ENCODE data around the gene CEP104. TPM values are rescaled to one million over a fixed set of nuclear protein-coding genes. Genes with fewer than 3 reads are reported as not detected.

Gene CEP104
- total RNA-seq, 1 experiment from 2014 or later = 50.8 TPM

DNA sequence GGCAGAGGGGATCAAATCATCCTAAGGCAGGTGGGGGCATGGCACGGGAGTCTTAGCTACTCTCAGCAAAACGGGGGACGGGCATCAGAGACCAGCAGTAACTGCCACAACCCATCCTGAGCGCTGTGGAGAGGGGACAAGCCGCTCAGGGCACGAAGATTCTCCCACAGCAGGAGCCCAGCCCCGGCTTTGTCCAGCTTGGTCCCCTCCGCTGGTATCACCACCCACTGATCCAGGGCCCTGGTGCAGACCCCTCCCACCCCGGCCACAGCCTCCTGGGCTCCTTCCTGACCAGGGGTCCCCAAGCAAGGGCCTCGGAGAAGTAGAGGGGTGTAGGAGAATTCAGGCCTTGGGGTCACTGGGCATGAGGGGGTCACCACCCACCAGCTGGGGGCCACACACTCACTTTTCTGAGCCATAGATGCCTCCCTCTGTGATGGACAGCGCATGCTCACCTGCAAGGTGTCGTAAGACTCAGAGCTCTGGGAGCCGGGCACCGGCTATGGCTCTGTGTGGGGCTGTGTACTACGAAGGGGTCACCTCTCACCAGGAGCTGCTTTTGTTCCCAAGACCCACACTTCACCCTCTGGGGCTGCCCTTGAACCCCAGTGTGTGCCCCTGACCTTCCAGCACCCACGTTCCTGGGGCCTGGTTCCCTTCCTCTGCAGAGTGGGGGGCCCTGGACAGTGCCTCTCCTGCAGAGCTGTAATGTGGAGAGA, 86.8 kb downstream of the CEP104 start:
- no peak for DNase-seq (ENCODE audit: low spot score)
- no peaks in the 10 kb centered on the region for H3K27me3 ChIP-seq (replicated peaks; ENCODE audit: insufficient read depth, low read depth, low read length, poor library complexity)
- intact Hi-C loops (cut with micrococcal nuclease; ENCODE audit: unreplicated experiment) = no loop called here
- H3K4me3 ChIP-seq (ENCODE audit: low read depth, low read length, poor library complexity, severe bottlenecking) = no peak overlapping the region
- ChIA-PET POLR2A (ENCODE audit: low non-redundant PET) (no interaction called here), CTCF (no interaction called here)
- no peak overlapping the region for H3K27ac ChIP-seq (ENCODE audit: low read depth, low read length, poor library complexity, severe bottlenecking)
- no peaks in the 10 kb centered on the region for H3K36me3 ChIP-seq (ENCODE audit: insufficient read depth, low read length, poor library complexity, severe bottlenecking)
- peaks cover 9% of the 10 kb centered on the region for H3K4me1 ChIP-seq (ENCODE audit: insufficient read depth, low read length, poor library complexity, severe bottlenecking)
- no TSS peak for BruUV-seq (replicated peaks)
- H3K9me3 ChIP-seq (ENCODE audit: low read depth, low read length, poor library complexity, severe bottlenecking) = no peaks in the 10 kb centered on the region
- no peak for TF ChIP-seq CTCF (conservative IDR thresholded peaks at IDR 0.05; ENCODE audit: low read depth, low read length)
- TF ChIP-seq EZH2 (IDR thresholded peaks at IDR 0.05; ENCODE audit: borderline replicate concordance, low read depth, low read length, poor library complexity, severe bottlenecking) = no peak

- CTCF ChIA-PET = no interaction called here
- no peak for DNase-seq (ENCODE audit: low spot score)
- no peaks in the 10 kb centered on the region for H3K36me3 ChIP-seq (ENCODE audit: insufficient read depth, low read length, poor library complexity, severe bottlenecking)
- POLR2A ChIA-PET (ENCODE audit: low non-redundant PET) = no interaction called here
- no peak overlapping the region for H3K27ac ChIP-seq (ENCODE audit: low read depth, low read length, poor library complexity, severe bottlenecking)
- H3K9me3 ChIP-seq (ENCODE audit: low read depth, low read length, poor library complexity, severe bottlenecking) = no peaks in the 10 kb centered on the region
- no peak overlapping the region for H3K4me3 ChIP-seq (ENCODE audit: low read depth, low read length, poor library complexity, severe bottlenecking)
- BruUV-seq (replicated peaks) = no TSS peak
- TF ChIP-seq CTCF (conservative IDR thresholded peaks at IDR 0.05; ENCODE audit: low read depth, low read length) (no peak), EZH2 (IDR thresholded peaks at IDR 0.05; ENCODE audit: borderline replicate concordance, low read depth, low read length, poor library complexity, severe bottlenecking) (no peak)
- intact Hi-C loops (cut with micrococcal nuclease; ENCODE audit: unreplicated experiment) = no loop called here
- peaks cover 9% of the 10 kb centered on the region for H3K4me1 ChIP-seq (ENCODE audit: insufficient read depth, low read length, poor library complexity, severe bottlenecking)
- no peaks in the 10 kb centered on the region for H3K27me3 ChIP-seq (replicated peaks; ENCODE audit: insufficient read depth, low read depth, low read length, poor library complexity)
Measured at GRCh38 chr1:3768811-3769390, 88.1 kb downstream of the CEP104 start.

DNA sequence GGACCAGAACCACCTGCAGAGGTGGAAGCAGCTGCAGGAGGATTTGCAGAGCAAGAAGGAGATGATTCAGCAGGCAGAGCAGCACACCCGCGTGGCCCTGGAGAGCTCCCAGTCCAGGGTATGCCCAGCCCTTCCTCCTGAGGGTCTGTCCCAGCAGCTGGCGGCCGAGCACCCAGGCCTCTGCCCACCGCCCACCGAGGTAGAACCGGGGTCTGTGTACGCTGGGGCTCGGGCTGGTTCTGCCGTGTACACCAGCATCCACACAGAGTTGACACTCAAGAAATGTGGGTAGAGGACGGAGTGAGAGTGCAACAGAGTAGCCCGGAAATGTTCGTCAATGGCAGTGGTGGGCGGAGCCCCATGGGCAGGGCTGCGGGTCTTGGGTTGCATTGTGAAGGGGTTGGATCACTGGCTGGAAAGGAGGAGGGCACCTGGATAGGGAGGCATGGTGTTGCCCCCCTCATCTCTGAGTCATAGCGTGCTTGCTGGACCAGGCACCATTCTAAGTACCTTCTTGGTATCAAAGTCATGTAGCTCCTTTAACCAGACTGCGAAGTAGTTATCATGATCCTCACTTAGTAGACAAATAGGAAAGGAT, 89.6 kb downstream of the CEP104 start:
- Histone ChIP-seq H3K27me3 (replicated peaks; ENCODE audit: insufficient read depth, low read depth, low read length, poor library complexity) (no peaks in the 10 kb centered on the region), H3K27ac (ENCODE audit: low read depth, low read length, poor library complexity, severe bottlenecking) (no peak overlapping the region), H3K4me3 (ENCODE audit: low read depth, low read length, poor library complexity, severe bottlenecking) (no peak overlapping the region)

More for the DNA sequence above, 89.6 kb downstream of the CEP104 start:
- ChIA-PET POLR2A (ENCODE audit: low non-redundant PET) (no interaction called here), CTCF (no interaction called here)
- H3K36me3 ChIP-seq (ENCODE audit: insufficient read depth, low read length, poor library complexity, severe bottlenecking) = no peaks in the 10 kb centered on the region
- no TSS peak for BruUV-seq (replicated peaks)
- intact Hi-C loops (cut with micrococcal nuclease; ENCODE audit: unreplicated experiment) = no loop called here
- H3K4me1 ChIP-seq (ENCODE audit: insufficient read depth, low read length, poor library complexity, severe bottlenecking) = peaks cover 9% of the 10 kb centered on the region
- no peak for TF ChIP-seq CTCF (conservative IDR thresholded peaks at IDR 0.05; ENCODE audit: low read depth, low read length)
- TF ChIP-seq EZH2 (IDR thresholded peaks at IDR 0.05; ENCODE audit: borderline replicate concordance, low read depth, low read length, poor library complexity, severe bottlenecking) = no peak
- no peak for DNase-seq (ENCODE audit: low spot score)
- no peaks in the 10 kb centered on the region for H3K9me3 ChIP-seq (ENCODE audit: low read depth, low read length, poor library complexity, severe bottlenecking)
